ENCODE data around the gene NAV3.

NAV3 gene

DNA sequence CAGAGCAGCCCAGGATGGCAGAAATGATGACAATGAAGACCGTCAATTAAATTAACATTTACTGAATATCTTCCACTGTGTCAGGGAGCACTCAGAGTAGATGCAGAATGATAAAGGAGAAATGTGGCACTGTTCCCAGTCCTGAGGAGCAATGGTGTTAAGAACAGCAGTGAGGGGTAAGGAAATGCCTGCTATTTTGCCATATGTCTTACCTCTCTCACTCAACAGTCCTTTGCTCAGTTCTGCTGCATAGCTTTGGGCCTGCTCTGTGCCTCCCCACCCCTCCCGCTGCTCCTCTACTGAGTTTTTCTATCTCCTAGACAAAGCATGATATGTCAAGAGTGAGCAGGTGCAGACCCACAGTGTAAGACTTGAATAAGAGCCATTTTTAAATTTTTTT is 318.8 kb downstream of the NAV3 start:
- Histone ChIP-seq H3F3A (ENCODE audit: control insufficient read depth, insufficient read depth) (no peaks in the 10 kb centered on the region), H3K9me3 (ENCODE audit: control insufficient read depth, insufficient read depth, low read length) (no peaks in the 10 kb centered on the region), H3K4me2 (ENCODE audit: low read length) (no peak overlapping the region), H3K36me3 (ENCODE audit: control insufficient read depth, low read length) (no peaks in the 10 kb centered on the region), H3K4me1 (ENCODE audit: control insufficient read depth, low read length) (no peaks in the 10 kb centered on the region), H3K9me2 (replicated peaks; ENCODE audit: control insufficient read depth, low read length) (no peaks in the 10 kb centered on the region), H3K27me3 (ENCODE audit: control insufficient read depth, low read length) (no peaks in the 10 kb centered on the region), H3K27ac (ENCODE audit: low read depth, low read length) (no peak overlapping the region), H4K20me1 (ENCODE audit: control insufficient read depth, insufficient read depth, low read depth, low read length) (no peaks in the 10 kb centered on the region), H3K4me3 (ENCODE audit: low read length) (no peak overlapping the region), H3K79me2 (ENCODE audit: control insufficient read depth, low read length) (no peaks in the 10 kb centered on the region)
- TF ChIP-seq, protein P1, sequence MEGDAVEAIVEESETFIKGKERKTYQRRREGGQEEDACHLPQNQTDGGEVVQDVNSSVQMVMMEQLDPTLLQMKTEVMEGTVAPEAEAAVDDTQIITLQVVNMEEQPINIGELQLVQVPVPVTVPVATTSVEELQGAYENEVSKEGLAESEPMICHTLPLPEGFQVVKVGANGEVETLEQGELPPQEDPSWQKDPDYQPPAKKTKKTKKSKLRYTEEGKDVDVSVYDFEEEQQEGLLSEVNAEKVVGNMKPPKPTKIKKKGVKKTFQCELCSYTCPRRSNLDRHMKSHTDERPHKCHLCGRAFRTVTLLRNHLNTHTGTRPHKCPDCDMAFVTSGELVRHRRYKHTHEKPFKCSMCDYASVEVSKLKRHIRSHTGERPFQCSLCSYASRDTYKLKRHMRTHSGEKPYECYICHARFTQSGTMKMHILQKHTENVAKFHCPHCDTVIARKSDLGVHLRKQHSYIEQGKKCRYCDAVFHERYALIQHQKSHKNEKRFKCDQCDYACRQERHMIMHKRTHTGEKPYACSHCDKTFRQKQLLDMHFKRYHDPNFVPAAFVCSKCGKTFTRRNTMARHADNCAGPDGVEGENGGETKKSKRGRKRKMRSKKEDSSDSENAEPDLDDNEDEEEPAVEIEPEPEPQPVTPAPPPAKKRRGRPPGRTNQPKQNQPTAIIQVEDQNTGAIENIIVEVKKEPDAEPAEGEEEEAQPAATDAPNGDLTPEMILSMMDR (IDR thresholded peaks at IDR 0.05; ENCODE audit: low read depth, low read length, poor library complexity, severe bottlenecking) = no peak
- TF ChIP-seq EZH2phosphoT487 (IDR thresholded peaks at IDR 0.05; ENCODE audit: borderline replicate concordance, low read length) = no peak

DNA sequence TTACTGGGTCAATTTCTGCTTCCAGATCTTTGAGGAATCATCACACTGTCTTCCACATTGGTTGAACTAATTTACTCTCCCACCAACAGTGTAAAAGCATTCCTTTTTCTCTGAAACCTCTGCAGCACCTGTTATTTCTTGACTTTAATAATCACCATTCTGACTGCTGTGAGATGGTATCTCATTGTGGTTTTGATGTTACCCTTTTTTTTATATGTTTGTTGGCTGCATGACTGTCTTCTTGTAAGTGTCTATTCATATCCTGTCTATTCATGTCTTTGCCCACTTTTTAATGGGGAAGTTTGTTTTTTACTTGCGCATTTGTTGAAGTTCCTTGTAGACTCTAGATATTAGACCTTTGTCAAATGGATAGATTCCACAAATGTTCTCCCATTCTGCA is 324.9 kb downstream of the NAV3 start:
- H3K4me1 ChIP-seq (ENCODE audit: control insufficient read depth, low read length) = no peaks in the 10 kb centered on the region
- H3K36me3 ChIP-seq (ENCODE audit: control insufficient read depth, low read length) = no peaks in the 10 kb centered on the region
- no peaks in the 10 kb centered on the region for H4K20me1 ChIP-seq (ENCODE audit: control insufficient read depth, insufficient read depth, low read depth, low read length)
- no peak for TF ChIP-seq EZH2phosphoT487 (IDR thresholded peaks at IDR 0.05; ENCODE audit: borderline replicate concordance, low read length)
- TF ChIP-seq, protein P1 (IDR thresholded peaks at IDR 0.05; ENCODE audit: low read depth, low read length, poor library complexity, severe bottlenecking) = no peak
- H3K4me2 ChIP-seq (ENCODE audit: low read length) = no peak overlapping the region
- no peak overlapping the region for H3K27ac ChIP-seq (ENCODE audit: low read depth, low read length)
- H3F3A ChIP-seq (ENCODE audit: control insufficient read depth, insufficient read depth) = no peaks in the 10 kb centered on the region
- H3K79me2 ChIP-seq (ENCODE audit: control insufficient read depth, low read length) = no peaks in the 10 kb centered on the region
- H3K27me3 ChIP-seq (ENCODE audit: control insufficient read depth, low read length) = no peaks in the 10 kb centered on the region
- H3K4me3 ChIP-seq (ENCODE audit: low read length) = no peak overlapping the region
- H3K9me3 ChIP-seq (ENCODE audit: control insufficient read depth, insufficient read depth, low read length) = no peaks in the 10 kb centered on the region
- no peaks in the 10 kb centered on the region for H3K9me2 ChIP-seq (replicated peaks; ENCODE audit: control insufficient read depth, low read length)

DNA sequence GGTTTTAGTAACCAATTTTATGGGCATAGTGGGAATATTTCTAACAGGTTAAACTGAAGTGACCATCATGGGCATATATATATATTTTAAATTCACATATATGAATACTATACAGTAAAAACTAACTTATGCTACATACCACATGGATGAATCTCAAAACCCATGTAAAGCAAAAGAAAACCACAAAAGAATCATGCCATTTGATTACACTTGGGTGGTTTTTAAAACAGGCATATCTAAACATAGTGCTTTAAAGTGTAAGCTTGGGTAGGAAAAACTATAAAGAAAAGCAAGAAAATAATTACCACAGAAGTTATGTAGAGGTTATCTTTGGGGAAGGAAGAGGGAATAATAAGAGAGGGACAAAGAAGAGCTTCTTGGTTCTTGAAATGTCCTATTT is 326.1 kb downstream of the NAV3 start:
- Histone ChIP-seq H3K27me3 (ENCODE audit: control insufficient read depth, low read length) (no peaks in the 10 kb centered on the region), H3K4me2 (ENCODE audit: low read length) (no peak overlapping the region), H3K9me2 (replicated peaks; ENCODE audit: control insufficient read depth, low read length) (no peaks in the 10 kb centered on the region), H3K27ac (ENCODE audit: low read depth, low read length) (no peak overlapping the region), H3K9me3 (ENCODE audit: control insufficient read depth, insufficient read depth, low read length) (no peaks in the 10 kb centered on the region), H3F3A (ENCODE audit: control insufficient read depth, insufficient read depth) (no peaks in the 10 kb centered on the region), H3K79me2 (ENCODE audit: control insufficient read depth, low read length) (no peaks in the 10 kb centered on the region), H3K4me1 (ENCODE audit: control insufficient read depth, low read length) (no peaks in the 10 kb centered on the region), H3K4me3 (ENCODE audit: low read length) (no peak overlapping the region), H4K20me1 (ENCODE audit: control insufficient read depth, insufficient read depth, low read depth, low read length) (no peaks in the 10 kb centered on the region), H3K36me3 (ENCODE audit: control insufficient read depth, low read length) (no peaks in the 10 kb centered on the region)
- no peak for TF ChIP-seq EZH2phosphoT487 (IDR thresholded peaks at IDR 0.05; ENCODE audit: borderline replicate concordance, low read length)
- TF ChIP-seq, protein P1 (IDR thresholded peaks at IDR 0.05; ENCODE audit: low read depth, low read length, poor library complexity, severe bottlenecking) = no peak

DNA sequence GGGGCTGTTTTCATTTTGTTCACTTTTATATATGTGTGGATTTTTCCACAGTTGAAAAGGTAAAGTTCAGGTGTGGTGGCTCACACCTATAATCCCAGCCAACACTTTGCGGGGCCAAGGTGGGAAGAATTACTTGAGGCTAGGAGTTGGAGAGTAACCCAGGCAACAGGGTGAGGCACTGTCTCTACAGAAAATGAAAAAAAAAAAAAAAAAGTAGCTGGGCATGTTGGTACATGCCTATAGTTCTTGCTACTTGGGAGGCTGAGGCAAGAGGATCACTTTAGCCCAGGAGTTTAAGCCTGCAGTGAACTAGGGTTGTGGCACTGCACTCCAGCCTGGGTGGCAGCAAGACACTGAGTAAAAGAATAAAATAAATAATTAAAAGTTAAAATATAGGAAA is 326.5 kb downstream of the NAV3 start:
- no peaks in the 10 kb centered on the region for H3K9me3 ChIP-seq (ENCODE audit: control insufficient read depth, insufficient read depth, low read length)
- TF ChIP-seq EZH2phosphoT487 (IDR thresholded peaks at IDR 0.05; ENCODE audit: borderline replicate concordance, low read length) = no peak
- TF ChIP-seq, protein P1 (IDR thresholded peaks at IDR 0.05; ENCODE audit: low read depth, low read length, poor library complexity, severe bottlenecking) = no peak
- no peaks in the 10 kb centered on the region for H3K79me2 ChIP-seq (ENCODE audit: control insufficient read depth, low read length)
- no peak overlapping the region for H3K4me2 ChIP-seq (ENCODE audit: low read length)
- no peaks in the 10 kb centered on the region for H3K27me3 ChIP-seq (ENCODE audit: control insufficient read depth, low read length)
- H3K36me3 ChIP-seq (ENCODE audit: control insufficient read depth, low read length) = no peaks in the 10 kb centered on the region
- H3K4me3 ChIP-seq (ENCODE audit: low read length) = no peak overlapping the region
- no peaks in the 10 kb centered on the region for H3K4me1 ChIP-seq (ENCODE audit: control insufficient read depth, low read length)
- H3F3A ChIP-seq (ENCODE audit: control insufficient read depth, insufficient read depth) = no peaks in the 10 kb centered on the region
- no peaks in the 10 kb centered on the region for H3K9me2 ChIP-seq (replicated peaks; ENCODE audit: control insufficient read depth, low read length)
- no peaks in the 10 kb centered on the region for H4K20me1 ChIP-seq (ENCODE audit: control insufficient read depth, insufficient read depth, low read depth, low read length)
- no peak overlapping the region for H3K27ac ChIP-seq (ENCODE audit: low read depth, low read length)
